ENCODE results near the gene RAB34. TPM values are rescaled to one million over a fixed set of nuclear protein-coding genes. Genes with fewer than 3 reads are reported as not detected.
A peak's percentile ranks its signal among the peaks of the same experiment; 100 is the strongest.

Gene RAB34
- total and polyA plus RNA-seq, 2 experiments from 2014 or later, result 160 to 180 TPM

DNA sequence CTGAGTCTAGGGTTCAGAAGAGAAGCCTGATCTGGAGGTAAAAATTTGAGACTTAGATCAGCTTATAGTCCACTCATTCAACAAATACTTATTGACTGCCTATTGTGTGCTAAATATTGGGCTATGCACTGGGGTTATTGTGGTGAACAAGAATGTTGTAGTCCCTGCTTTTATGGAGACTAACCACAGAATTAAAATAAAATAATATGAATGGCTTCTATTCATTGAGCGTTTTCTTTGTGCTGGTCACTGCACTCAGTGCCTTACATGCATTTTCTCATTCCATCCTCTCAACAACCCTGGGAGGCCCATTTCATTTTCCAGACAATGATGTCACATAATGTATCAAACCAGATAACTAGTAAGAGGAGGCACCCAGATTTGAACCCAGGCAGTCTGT, 15.7 kb upstream of the RAB34 start:
- Histone ChIP-seq H3K4me2 (no peak overlapping the region), H3K9me2 (replicated peaks; ENCODE audit: insufficient read depth) (no peaks in the 10 kb centered on the region), H3K27me3 (no peaks in the 10 kb centered on the region), H3K79me2 (no peaks in the 10 kb centered on the region), H3K27ac (no peak overlapping the region), H3K36me3 (replicated peaks; ENCODE audit: insufficient read depth, low read depth) (no peaks in the 10 kb centered on the region), H3K4me1 (ENCODE audit: insufficient read depth) (no peaks in the 10 kb centered on the region), H3K4me3 (no peak overlapping the region), H2AFZ (no peak overlapping the region), H3K9me3 (ENCODE audit: low read depth) (no peaks in the 10 kb centered on the region), H4K20me1 (ENCODE audit: insufficient read depth, poor library complexity, severe bottlenecking) (no peaks in the 10 kb centered on the region)
- no peak for DNase-seq (ENCODE audit: low spot score)
- WGBS (ENCODE audit: low lambda C conversion rate, missing lambda C conversion rate), result 95% methylated on average over 1 of the region's 1 CpG
- TF ChIP-seq EZH2phosphoT487 (IDR thresholded peaks at IDR 0.05; ENCODE audit: low read depth, severe bottlenecking, unreplicated experiment), result no peak
- no peak for TF ChIP-seq EZH2 (IDR thresholded peaks at IDR 0.05; ENCODE audit: borderline replicate concordance)
- TF ChIP-seq, protein P1, sequence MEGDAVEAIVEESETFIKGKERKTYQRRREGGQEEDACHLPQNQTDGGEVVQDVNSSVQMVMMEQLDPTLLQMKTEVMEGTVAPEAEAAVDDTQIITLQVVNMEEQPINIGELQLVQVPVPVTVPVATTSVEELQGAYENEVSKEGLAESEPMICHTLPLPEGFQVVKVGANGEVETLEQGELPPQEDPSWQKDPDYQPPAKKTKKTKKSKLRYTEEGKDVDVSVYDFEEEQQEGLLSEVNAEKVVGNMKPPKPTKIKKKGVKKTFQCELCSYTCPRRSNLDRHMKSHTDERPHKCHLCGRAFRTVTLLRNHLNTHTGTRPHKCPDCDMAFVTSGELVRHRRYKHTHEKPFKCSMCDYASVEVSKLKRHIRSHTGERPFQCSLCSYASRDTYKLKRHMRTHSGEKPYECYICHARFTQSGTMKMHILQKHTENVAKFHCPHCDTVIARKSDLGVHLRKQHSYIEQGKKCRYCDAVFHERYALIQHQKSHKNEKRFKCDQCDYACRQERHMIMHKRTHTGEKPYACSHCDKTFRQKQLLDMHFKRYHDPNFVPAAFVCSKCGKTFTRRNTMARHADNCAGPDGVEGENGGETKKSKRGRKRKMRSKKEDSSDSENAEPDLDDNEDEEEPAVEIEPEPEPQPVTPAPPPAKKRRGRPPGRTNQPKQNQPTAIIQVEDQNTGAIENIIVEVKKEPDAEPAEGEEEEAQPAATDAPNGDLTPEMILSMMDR (IDR thresholded peaks at IDR 0.05; ENCODE audit: poor library complexity), result no peak

DNA sequence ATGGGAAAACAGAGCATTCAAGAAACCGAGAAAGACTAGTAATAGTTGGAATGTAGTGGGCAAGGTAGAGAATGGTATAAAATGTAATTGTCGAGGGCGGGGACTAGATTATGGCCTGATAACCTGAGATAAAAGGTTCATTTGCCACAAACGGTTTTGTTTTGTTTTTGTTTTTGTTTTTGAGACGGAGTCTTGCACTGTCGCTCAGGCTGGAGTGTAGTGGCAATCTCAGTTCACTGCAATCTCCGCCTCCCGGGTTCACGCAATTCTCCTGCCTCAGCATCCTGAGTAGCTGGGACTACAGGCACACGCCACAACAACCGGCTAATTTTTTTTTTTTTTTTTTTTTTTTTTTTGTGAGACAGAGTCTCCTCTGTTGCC, 12.3 kb upstream of the RAB34 start:
- DNase-seq (ENCODE audit: low spot score), result no peak
- Histone ChIP-seq H4K20me1 (ENCODE audit: insufficient read depth, poor library complexity, severe bottlenecking) (peaks cover 1% of the 10 kb centered on the region), H3K4me1 (ENCODE audit: insufficient read depth) (peaks cover 8% of the 10 kb centered on the region), H3K36me3 (replicated peaks; ENCODE audit: insufficient read depth, low read depth) (no peaks in the 10 kb centered on the region), H3K9me2 (replicated peaks; ENCODE audit: insufficient read depth) (no peaks in the 10 kb centered on the region), H3K79me2 (no peaks in the 10 kb centered on the region), H3K9me3 (ENCODE audit: low read depth) (no peaks in the 10 kb centered on the region), H3K27ac (peak overlapping the region; percentile 65), H3K27me3 (no peaks in the 10 kb centered on the region), H2AFZ (no peak overlapping the region), H3K4me2 (no peak overlapping the region), H3K4me3 (no peak overlapping the region)
- 91% methylated on average over 11 of the region's 11 CpGs for WGBS (ENCODE audit: low lambda C conversion rate, missing lambda C conversion rate)
- TF ChIP-seq EZH2phosphoT487 (IDR thresholded peaks at IDR 0.05; ENCODE audit: low read depth, severe bottlenecking, unreplicated experiment) (no peak), EZH2 (IDR thresholded peaks at IDR 0.05; ENCODE audit: borderline replicate concordance) (no peak)
- TF ChIP-seq, protein P1 (IDR thresholded peaks at IDR 0.05; ENCODE audit: poor library complexity), result no peak

DNA sequence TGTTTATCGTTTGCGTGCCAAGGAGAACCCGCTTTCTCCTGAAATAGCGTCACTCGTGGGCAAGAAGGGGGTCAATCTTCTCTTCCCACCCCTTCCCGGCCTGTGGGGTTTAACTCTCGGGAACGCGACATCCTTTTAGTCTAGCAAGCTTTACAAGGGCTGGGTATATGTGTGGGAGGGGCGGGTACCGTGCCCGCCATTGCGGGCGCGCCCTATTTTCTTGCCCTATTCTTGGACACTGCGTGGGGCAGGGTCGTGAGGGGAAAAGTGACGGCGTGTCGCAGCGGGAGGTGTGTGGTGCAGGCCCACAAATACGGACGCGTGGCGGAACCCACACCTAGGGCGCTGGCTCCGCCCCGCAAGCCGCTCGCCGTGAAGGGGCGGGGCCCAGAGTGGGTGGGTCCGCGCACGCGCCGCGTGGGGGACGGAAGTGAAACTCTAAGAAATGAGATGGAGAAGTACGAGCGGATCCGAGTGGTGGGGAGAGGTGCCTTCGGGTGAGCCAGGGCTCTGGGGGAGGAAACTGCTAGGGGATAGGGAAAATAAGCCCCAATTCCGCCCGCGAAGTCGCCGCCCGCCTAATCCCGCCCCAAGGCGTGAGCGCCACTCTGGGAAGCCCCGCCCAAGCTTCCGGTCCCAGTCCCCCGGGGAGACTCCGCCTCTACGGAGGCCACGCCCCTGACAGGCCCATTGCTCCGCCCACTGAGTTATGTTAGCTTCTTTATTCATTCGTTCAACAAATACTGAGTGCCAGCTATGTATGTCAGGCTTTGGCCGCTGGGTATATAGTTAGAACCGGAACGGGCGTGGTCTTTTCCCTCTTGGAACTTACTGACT, 10.9 kb upstream of the RAB34 start, which contains the start of gene NEK8:
NEK8 (plus strand) TSS at position 425 of the 837 bp plus-strand sequence; CDS start at position 451, 26 bp downstream.
- Histone ChIP-seq H4K20me1 (ENCODE audit: insufficient read depth, poor library complexity, severe bottlenecking) (peaks cover 3% of the 10 kb centered on the region), H3K27me3 (no peaks in the 10 kb centered on the region), H3K4me2 (peak within 1 kb of the TSS; percentile 100), H3K9me3 (ENCODE audit: low read depth) (no peaks in the 10 kb centered on the region), H3K4me1 (ENCODE audit: insufficient read depth) (peaks cover 17% of the 10 kb centered on the region), H3K27ac (peak within 1 kb of the TSS; percentile 94), H3K9me2 (replicated peaks; ENCODE audit: insufficient read depth) (no peaks in the 10 kb centered on the region), H2AFZ (peak within 1 kb of the TSS; percentile 45), H3K36me3 (replicated peaks; ENCODE audit: insufficient read depth, low read depth) (no peaks in the 10 kb centered on the region), H3K4me3 (peak within 1 kb of the TSS; percentile 14), H3K79me2 (no peaks in the 10 kb centered on the region)
- DNase-seq (ENCODE audit: low spot score), result peak; percentile 98
- TF ChIP-seq EZH2phosphoT487 (IDR thresholded peaks at IDR 0.05; ENCODE audit: low read depth, severe bottlenecking, unreplicated experiment) (no peak), EZH2 (IDR thresholded peaks at IDR 0.05; ENCODE audit: borderline replicate concordance) (no peak)
- TF ChIP-seq, protein P1 (IDR thresholded peaks at IDR 0.05; ENCODE audit: poor library complexity), result no peak
- WGBS (ENCODE audit: low lambda C conversion rate, missing lambda C conversion rate), result 1% methylated on average over 61 of the region's 64 CpGs
